ENCODE data around the gene TNFAIP8L3. TPM values are rescaled to one million over a fixed set of nuclear protein-coding genes. Genes with fewer than 3 reads are reported as not detected.
"Not testable (repeated sequence)": the region's sequence is repeated elsewhere in the genome, so short reads cannot be mapped to it uniquely, and the experiment has no call there.

Gene TNFAIP8L3
- 10 to 100 TPM in 2 of 4 donors, 1 to 10 TPM in 2; 3.7 to 12.5 (median 10.0) TPM for total RNA-seq

DNA sequence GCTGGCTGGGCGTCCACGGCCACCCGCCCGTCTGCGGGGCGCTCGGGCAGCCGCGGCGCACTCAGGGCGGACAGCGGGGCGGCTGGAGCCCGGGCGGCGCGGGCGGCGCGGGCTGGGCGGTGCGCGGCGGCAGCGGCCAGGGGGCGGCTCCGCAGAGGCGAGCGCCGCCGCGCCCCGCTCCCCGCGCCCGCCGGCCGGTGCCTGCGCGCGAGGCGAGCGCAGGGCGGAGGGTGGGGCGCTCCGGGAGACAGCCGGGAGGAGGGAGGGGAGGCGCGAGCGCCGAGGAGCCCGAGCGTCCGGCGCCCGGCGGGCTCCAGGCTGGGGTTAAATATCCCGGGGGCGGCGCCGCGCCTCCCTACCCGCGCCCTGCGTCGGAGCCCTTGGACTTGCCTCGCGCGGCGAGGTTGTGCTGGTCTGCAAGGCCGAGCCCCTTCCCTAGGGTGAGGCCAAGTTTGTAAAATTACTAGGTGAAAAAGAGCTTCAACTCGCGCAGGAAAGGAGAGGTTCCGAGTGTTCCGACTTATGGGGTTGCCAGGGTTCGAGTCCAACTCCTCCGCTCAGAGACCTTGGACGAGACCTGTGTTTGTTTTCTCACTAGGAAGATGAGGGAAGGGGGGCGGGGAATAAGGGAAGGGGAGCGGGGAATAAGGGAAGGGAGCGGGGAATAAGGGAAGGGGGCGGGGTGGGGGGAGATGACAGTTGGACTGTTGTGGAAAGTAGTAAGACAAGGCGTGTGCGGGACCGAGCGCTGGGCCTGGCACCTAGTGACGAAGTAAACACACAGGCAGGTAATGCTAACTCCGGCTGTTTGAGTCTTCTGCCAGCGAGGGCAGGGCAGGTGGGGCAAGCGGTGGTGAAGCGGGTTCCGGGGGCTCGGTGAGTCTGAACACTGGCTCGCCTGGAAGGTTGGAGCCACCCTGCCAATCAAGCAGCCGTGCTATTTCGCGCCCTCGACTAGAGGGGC, at the start of gene TNFAIP8L3:
TSS of gene TNFAIP8L3 (minus strand) at position 301 of the 964 bp plus-strand sequence. CDS start 311 bp downstream, outside the sequence.
- WGBS, 2 donors = 2 to 3% methylated on average over 56 to 58 of the region's 98 CpGs
- Histone ChIP-seq H3K4me1 (peaks cover 0 to 53% (median 15%) of the 10 kb centered on the region in 4 donors), H3K27ac (peak within 1 kb of the TSS; percentile 63 to 89 (median 79))

DNA sequence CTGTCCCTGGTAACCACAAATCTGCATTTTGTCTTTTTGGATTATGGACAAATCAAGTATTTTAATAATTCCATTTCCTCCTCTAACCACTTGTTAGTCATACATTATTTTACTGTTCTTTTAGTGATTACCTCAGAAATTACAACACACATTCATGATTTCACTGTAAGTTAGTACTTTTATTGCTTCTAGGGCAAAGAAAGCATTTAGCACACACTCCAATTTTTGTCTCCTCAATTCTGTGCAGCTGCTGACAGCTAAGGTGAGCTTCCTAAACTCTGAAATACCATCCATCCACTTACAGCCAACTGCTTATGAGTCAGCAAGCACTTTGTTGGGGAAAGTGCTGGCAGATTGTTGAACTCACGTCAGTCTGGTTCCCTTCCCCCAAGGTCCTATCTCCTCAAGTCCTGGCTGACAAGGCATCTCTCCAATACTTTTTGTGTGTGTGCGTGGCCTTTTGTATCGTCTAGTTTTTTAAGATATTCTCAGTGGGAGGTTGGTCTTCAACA, 49.4 kb upstream of the TNFAIP8L3 start:
- Histone ChIP-seq H3K4me1 (no peaks in the 10 kb centered on the region), H3K9me3 (peaks cover 0 to 8% (median 2%) of the 10 kb centered on the region in 4 donors), H3K4me3 (no peak overlapping the region), H3K27me3 (no peaks in the 10 kb centered on the region), H3K27ac (no peak overlapping the region), H3K36me3 (no peaks in the 10 kb centered on the region)
- 74 to 75% methylated on average over 3 of the region's 3 CpGs for WGBS, 2 donors
- DNase-seq (ENCODE audit: low spot score in 2 of 2) = no peak
- TF ChIP-seq CTCF (IDR thresholded peaks at IDR 0.05) (no peak), EP300 (IDR thresholded peaks at IDR 0.05) (no peak), POLR2A (IDR thresholded peaks at IDR 0.05) (no peak)

More for the DNA sequence above, at the start of gene TNFAIP8L3:
- H3K27me3 ChIP-seq = peaks cover 0 to 38% of the 10 kb centered on the region in 2 donors
- no peak for TF ChIP-seq EP300 (IDR thresholded peaks at IDR 0.05)
- peak in 1 of 2 donors; percentile 13 for TF ChIP-seq POLR2A (IDR thresholded peaks at IDR 0.05)
- H3K9me3 ChIP-seq = no peaks in the 10 kb centered on the region
- H3K36me3 ChIP-seq = no peaks in the 10 kb centered on the region
- DNase-seq (ENCODE audit: low spot score in 2 of 2) = no peak
- H3K4me3 ChIP-seq = peak within 1 kb of the TSS; percentile 50 to 67 (median 58)

DNA sequence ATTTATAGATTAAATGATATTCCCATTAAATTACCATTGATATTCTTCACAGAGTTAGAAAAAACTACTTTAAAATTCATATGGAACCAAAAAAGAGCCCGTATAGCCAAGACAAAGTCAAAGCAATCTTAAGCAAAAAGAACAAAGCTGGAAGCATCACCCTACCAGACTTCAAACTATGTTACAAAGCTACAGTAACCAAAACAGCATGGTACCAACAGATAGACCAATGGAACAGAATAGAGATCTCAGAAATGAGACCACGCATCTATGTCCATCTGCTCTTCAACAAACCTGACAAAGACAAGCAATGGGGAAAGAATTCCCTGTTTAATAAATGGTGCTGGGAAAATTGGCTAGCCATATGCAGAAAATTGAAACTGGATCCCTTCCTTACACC, 45.6 kb upstream of the TNFAIP8L3 start:
- WGBS, 2 donors = 73 to 93% methylated on average over 2 of the region's 2 CpGs
- not testable (repeated sequence) for H3K4me3 ChIP-seq; DNase-seq (ENCODE audit: low spot score in 2 of 2); H3K4me1 ChIP-seq; H3K9me3 ChIP-seq; H3K27me3 ChIP-seq; H3K36me3 ChIP-seq; H3K27ac ChIP-seq

DNA sequence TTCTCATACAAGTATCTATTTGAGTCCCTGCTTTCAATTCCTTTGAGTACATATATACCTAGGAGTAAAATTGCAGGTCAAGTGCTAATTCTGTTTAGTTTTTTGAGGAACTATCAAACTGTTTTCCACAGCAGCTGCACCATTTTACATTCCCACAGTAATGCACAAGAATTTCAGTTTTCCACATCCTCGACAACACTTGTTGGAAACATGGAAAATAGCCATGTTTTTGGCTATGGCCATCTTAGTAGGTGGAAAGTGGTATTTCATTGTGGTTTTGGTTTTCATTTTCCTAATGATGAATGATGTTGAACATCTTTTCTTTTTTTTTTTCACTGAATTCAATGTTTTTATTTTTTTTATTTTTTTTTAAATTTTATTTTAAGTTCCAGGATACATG, 44.4 kb upstream of the TNFAIP8L3 start:
- H3K4me1 ChIP-seq = no peaks in the 10 kb centered on the region
- 89 to 95% methylated on average over 1 of the region's 1 CpG for WGBS, 2 donors
- no peaks in the 10 kb centered on the region for H3K36me3 ChIP-seq
- H3K27me3 ChIP-seq = no peaks in the 10 kb centered on the region
- no peak overlapping the region for H3K4me3 ChIP-seq
- H3K27ac ChIP-seq = no peak overlapping the region
- no peak for TF ChIP-seq CTCF (IDR thresholded peaks at IDR 0.05)
- TF ChIP-seq POLR2A (IDR thresholded peaks at IDR 0.05) = no peak
- no peak for TF ChIP-seq EP300 (IDR thresholded peaks at IDR 0.05)
- H3K9me3 ChIP-seq = peaks cover 0 to 8% (median 2%) of the 10 kb centered on the region in 4 donors
- no peak for DNase-seq (ENCODE audit: low spot score in 2 of 2)

DNA sequence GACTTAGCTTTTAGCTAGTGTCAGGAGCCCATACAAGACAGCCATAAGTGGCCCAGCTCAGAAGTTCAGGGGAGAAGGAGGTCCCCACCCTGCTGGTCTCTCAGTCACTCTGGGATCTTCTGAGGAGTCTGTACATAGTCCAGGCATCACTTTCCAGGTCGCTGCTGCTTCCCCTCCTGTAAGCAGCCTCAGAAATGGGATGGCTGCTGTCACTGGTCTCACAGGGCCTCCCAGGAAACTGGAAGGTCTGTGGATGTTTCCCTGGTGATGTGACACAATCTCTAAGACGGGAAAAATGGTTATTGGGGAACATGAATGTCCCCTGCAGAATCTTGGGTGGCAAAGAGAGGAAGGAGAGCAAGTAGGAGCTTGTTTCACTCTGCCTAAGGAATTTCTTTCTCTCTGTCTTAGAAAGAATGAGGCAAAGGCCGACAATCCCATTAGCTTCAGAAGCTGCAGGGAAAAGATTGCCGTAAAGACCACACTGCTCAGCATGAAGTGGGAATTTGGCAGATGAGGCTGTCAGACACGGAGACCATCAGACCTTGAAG, 43.2 kb upstream of the TNFAIP8L3 start:
- TF ChIP-seq CTCF (IDR thresholded peaks at IDR 0.05) (no peak), POLR2A (IDR thresholded peaks at IDR 0.05) (no peak), EP300 (IDR thresholded peaks at IDR 0.05) (no peak)
- WGBS, 2 donors = 43 to 46% methylated on average over 5 of the region's 5 CpGs
- H3K27me3 ChIP-seq = no peaks in the 10 kb centered on the region
- DNase-seq (ENCODE audit: low spot score in 2 of 2) = no peak
- H3K9me3 ChIP-seq = peaks cover 0 to 8% (median 2%) of the 10 kb centered on the region in 4 donors
- no peak overlapping the region for H3K27ac ChIP-seq
- no peaks in the 10 kb centered on the region for H3K36me3 ChIP-seq
- H3K4me1 ChIP-seq = peaks cover 0 to 9% (median 2%) of the 10 kb centered on the region in 4 donors
- H3K4me3 ChIP-seq = no peak overlapping the region

All from tibial nerve (tissue), 4 donors.